Measurements from ENCODE around the gene POLD3.

Gene POLD3, protein sequence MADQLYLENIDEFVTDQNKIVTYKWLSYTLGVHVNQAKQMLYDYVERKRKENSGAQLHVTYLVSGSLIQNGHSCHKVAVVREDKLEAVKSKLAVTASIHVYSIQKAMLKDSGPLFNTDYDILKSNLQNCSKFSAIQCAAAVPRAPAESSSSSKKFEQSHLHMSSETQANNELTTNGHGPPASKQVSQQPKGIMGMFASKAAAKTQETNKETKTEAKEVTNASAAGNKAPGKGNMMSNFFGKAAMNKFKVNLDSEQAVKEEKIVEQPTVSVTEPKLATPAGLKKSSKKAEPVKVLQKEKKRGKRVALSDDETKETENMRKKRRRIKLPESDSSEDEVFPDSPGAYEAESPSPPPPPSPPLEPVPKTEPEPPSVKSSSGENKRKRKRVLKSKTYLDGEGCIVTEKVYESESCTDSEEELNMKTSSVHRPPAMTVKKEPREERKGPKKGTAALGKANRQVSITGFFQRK

DNA sequence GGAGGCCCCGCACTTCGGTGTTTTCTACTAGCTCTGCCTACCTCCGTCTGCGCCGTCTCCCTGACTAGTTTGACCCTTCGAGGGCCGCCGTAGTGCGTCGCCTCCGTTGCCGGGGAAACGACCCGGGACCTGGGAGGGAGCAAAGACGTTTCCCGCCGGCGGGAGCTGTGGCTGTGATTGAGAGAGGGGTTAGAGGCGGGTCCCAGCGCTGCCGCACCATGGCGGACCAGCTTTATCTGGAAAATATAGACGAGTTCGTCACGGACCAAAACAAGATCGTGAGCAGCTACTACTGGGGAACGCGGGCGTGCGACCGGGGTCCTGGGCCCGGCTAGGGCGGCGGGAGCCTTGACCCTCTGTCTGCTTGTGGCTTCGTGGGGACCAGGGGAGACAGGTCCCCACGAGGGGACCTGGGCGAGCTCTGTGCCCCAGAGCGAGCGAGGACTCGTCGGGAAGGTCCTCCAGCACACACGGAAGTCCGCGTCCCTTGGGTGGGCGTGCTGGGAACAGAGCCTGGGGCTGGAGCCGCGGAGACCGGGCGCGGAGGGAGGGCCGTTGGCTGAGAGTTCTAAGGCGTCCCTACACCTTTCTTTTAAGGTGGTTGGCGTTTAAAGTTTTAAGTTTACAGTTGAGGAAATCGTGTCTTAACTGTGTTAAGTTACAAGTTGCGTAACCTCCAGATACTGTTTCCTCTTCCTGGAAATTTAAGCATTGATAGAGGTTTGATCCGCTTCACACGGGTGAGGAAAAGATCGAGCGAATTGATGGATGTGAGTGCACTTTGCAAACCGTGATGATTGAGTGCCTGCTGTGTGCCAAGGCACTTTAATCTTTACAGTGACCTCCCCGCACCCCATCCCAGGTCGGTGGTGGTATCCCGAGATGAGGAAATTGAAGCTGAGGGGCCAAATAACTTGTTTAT is at the start of gene POLD3:
POLD3 (plus strand) TSS at position 142 of the 922 bp plus-strand sequence; CDS start at position 219, 77 bp downstream.
- DNase-seq (ENCODE audit: low read depth in 1 of 2, low spot score in 1 of 2), result peak; percentile 87 to 88

DNA sequence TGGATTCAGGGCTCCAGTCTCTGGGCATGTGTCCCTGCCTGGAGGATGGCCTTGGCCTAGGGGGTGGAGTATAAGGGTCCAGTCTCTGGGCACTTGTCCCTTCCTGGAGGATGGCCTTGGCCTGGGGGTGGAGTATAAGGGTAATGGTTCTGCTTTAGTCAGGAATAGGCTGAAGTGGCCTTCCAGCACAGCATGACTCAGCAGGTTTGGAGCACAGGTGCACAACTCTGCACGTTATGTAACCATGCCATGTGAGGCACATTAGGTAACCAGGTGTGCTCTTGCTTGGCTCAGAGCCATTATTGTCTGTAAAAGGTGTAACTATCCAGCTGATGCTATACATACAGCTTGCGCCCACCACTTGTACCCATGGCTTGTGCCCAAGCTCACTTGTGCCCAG is 48.4 kb upstream of the POLD3 start:
- no peak for DNase-seq (ENCODE audit: low read depth in 1 of 2, low spot score in 1 of 2)

DNA sequence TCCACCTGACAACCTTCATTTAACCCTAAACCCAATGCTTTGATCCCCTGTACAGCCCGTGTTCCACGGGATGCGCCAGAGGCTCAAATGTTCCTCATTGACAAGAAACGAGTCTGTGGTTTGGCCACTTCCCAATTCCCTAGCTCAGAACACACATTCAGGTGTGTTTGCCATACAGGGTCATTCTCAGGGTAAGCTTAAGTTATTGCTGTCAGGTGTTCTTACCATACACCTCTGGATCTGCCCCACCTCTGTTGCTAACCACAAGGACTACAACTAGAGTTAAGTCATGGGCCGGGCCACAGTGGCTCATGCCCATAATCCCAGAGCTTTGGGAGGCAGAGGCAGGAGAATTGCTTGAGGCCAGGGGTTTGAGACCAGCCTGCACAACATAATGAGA is 45.6 kb upstream of the POLD3 start:
- DNase-seq (ENCODE audit: low read depth in 1 of 2, low spot score in 1 of 2), result no peak

DNA sequence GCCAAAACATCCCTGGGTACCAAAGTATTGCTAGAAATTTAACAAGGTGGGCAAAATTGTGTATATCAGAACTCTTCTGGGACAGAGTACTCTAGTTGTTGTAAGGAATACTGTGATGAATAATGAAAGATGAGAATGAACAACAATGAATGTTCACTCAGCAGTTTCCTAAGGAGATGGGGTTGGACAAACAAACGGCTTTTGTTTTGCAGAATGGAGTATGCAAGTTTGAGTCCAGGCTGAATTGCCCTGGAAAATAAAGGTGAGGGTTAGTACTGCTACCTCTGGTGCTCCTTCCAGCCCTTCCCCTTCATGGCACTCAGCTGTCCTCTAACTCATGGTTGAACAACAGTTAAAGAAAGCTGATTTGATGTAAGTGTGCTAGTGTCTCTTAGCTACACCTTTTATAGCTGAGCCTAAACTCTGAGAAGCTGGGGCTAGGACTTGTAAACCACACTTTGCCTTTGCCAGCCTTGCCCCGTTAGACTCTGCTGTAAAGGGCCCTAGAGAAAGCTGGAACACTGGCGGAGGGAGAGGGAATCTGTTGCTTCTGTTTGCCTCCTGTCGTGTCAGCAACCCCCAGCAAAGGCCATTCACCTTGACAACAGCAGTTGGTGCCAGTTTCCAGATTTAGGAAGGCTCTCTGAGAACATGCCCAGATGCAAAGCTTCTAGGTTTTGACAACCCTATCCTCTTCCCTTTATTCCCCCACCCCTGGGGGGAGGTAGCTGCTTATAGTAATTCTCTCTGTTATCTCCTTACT is 41.2 kb upstream of the POLD3 start:
- DNase-seq (ENCODE audit: low read depth in 1 of 2, low spot score in 1 of 2), result no peak

DNA sequence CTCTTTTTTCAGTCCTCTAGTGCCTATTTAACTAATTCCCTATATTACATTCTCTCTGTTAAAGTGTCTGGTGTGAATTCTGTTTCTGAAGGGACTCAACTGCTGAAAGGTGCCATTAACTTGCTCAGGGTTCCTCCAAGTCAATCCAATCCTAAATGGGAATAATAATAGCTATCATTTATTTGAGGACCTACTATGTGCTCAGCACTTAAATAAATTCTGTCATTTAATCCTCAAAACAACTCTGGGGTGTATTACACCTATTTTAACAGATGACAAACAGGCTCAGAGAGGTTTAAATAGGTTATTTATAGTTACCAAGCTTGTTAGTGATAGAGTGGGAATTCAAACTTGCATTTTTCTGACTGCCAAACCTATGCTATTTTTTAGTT is 40.6 kb upstream of the POLD3 start:
- DNase-seq (ENCODE audit: low read depth in 1 of 2, low spot score in 1 of 2), result no peak

DNA sequence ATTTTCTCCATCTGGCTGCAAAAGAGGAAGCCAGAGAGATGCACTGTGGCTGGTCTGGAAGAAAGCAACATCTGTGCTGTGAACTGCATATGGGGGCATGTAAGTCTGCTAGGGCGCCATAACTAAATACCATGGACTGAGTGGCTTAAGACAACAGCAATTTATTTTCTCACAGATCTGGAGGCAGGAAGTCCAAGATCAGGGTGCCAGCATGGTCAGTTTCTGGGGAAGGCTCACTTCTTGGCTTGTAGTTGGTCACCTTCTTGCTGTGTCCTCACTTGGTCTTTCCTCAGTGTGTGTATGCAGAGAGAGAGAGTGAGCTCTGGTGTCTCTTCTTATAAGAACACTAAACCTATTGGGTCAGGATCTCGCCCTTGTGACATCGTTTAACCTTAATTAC is 34.9 kb upstream of the POLD3 start:
- no peak for DNase-seq (ENCODE audit: low read depth in 1 of 2, low spot score in 1 of 2)

DNA sequence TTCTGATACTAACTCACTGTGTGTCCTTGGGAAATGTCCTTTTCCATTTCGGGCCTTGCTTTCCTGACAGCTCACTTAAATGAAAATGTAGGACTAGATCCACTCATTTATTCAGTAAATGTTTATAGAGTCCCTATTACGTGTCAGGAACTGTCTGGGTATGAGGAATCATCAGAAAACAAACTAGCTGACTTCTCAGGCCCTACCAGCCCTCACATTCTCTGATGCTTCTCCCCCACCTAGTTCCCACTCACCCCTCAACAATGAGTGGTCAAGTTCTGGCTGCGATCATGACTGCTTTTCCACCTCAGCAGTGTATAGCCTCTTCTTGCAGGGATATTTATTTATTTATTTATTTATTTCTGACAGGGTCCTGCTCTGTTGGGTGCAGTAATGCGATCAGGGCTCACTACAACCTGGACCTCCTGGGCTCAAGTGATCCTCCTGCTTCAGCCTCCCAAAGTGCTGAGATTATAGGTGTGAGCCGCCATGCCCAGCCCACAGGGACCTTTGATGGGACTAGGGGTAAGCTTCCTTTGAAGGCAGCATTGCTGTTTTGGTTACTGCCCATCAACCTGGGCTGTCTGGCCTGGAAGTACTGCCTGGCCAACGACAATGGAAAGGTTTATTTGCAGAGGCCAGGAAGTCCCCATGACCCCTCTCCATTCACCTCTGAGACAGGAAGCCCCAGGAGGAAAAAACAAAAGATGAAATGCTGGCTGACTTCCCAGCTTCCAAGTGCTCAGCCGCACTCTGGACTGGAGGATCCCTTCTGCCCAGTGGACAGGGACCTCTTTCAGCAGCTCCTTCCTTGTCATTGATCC is 33.1 kb upstream of the POLD3 start:
- no peak for DNase-seq (ENCODE audit: low read depth in 1 of 2, low spot score in 1 of 2)

DNA sequence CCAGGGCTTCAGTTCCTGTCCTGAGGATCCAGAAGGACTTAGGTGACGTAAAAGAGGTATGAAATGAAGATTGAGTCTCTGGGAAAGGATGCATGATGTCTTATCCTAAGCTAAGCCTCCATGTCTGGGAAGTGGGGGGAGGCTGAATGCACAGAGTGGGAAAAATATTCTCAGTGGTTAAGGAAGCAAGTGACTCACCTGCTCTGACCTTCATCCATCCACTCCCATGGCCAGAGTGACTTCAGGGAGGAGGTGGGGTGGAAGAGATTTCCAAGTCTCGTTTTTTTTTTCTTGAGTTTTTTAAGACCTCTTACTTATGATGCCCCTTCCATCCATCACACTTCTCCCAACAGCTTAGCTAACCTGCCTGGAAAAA is 32.5 kb upstream of the POLD3 start:
- no peak for DNase-seq (ENCODE audit: low read depth in 1 of 2, low spot score in 1 of 2)

DNA sequence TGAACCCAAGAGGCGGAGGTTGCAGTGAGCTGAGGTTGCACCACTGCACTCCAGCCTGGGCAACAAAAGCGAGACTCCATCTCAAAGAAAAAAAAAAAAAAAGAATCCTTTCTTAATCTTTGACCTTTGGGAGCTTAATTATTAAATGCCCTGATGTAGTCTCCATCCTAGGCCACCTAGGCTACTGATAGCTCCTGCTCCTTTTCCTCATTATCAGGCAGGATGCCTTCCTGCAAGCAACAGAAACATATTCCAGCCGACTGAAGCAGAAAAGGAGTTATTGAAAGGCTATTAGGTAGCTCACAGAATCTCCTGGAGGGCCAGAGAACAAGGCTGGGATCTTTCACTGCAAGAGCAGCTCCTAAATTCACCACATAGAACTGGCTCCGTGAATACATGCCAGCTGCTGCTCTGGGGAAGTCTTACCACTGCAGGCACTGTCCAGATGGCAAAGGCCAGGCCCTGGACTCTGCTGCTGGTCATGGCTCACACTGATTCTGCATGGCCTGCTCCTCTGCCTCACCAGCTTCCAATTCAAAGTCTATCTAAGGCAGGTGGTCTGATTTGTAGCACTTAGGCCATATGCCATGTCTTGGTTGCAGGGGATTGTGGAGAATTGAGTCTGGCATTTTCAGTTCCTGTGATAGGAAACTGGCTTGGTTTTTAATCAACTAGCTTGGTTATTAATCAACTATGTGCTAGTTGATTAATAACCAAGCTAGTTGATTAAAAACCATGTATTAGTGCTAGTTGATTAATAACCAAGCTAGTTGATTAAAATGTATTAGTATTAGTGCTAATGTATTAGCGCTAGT is 26.0 kb upstream of the POLD3 start:
- DNase-seq (ENCODE audit: low read depth in 1 of 2, low spot score in 1 of 2), result no peak

DNA sequence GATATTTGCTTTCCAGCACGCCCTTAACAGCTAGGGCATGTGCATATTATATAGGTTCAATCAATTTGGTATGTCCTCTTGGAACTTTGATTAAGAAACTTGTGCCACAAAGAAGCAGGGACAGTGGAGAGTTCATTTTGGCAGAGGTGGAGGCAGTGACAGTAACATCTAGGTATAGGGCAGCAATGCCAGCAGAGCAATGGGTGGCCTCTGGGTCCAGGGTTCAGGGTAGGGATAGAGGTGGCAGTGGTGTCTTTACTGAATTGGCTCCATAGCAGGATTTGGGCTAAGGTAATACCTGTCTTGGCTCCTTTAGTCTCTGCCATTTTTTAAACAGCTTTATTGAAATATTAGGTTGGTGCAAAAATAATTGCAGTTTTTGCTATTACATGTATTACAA is 24.4 kb upstream of the POLD3 start:
- DNase-seq (ENCODE audit: low read depth in 1 of 2, low spot score in 1 of 2), result no peak

DNA sequence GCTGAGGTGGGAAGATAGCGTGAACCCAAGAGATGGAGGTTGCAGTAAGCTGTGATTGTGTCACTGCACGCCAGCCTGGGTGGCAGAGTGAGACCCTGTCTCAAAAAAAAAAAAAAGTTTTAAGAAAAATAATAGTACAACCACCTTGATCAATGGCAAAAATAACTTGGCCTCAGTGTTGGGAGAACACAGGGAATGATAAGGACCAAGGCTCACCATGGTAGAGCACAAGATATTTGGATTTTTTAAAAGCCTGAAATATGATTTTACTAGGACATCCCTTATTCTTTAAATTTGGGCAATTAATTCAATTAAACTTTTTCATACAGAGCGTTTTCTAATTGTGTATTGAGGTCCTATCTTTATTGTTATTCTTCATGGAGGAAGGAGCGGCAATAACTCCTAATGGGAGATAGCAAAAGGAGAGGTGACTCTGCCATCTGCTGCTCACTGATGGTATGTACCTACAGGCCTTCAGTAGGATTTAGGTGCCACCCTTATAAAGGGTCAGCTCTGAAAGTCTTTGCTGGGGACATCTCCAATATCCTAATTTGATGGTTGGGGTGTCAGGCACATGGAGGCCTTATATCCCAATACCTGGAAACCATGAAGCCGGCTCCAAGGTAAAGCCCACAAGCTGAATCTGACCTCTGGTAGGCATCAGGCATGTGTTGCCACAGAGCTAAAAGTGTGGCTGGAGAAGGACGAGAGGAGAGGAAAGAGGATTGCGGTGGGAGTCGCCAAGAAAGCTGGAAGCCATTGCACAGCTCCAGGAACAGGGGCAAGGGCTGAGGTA is 21.9 kb upstream of the POLD3 start:
- DNase-seq (ENCODE audit: low read depth in 1 of 2, low spot score in 1 of 2), result no peak

DNA sequence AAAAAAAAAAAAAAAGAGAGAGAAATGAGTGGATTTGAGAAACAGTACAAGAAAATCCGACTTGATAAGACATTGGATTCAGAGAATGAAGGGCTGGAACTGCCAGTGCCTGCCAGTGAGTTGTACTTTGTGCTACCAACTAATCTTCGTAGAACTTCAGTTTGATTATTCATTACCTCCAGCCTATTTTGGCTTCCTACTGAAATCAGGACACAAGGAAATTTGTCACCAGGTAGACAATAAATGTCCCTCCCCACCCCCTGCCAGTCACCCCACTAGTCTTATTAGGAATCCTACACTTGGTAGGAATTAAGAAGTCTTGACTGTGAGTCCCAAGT is 21.4 kb upstream of the POLD3 start:
- DNase-seq (ENCODE audit: low read depth in 1 of 2, low spot score in 1 of 2), result no peak

DNA sequence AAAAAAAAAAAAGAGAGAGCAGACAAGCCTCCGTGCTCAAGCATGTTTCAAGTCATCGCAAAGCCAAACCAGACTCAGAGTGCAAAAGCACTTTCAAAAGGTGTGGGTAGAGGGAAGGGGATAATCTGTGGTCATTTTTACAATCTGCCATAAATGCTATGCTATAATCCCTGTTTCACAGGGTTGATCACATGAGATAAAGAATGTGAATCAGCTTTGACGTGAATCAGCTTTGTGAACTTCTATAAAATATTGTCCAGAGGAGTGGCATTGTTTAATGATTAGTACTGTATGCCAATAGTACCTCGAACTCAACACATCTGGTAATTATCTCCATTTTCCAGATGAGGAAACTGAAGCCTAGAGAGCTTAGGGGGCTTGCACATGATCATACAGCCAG is 20.0 kb upstream of the POLD3 start:
- DNase-seq (ENCODE audit: low read depth in 1 of 2, low spot score in 1 of 2), result no peak

DNA sequence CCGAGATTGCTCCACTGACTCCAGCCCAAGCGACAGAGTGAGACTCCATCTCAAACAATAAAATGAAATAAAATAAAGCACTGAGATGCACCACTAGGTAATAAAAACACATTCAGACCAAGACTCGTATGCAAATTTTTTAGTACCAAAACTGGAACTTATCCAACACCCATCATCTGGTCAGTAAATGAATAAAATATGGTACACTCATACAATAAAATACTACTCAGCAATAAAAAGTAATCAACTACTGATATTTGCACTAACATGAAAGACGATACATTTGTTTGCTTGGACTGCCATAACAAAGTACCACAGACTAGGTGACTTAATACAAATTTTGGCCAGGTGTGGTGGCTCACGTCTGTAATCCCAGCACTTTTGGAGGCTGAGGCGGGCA is 17.8 kb upstream of the POLD3 start:
- DNase-seq (ENCODE audit: low read depth in 1 of 2, low spot score in 1 of 2), result no peak

DNA sequence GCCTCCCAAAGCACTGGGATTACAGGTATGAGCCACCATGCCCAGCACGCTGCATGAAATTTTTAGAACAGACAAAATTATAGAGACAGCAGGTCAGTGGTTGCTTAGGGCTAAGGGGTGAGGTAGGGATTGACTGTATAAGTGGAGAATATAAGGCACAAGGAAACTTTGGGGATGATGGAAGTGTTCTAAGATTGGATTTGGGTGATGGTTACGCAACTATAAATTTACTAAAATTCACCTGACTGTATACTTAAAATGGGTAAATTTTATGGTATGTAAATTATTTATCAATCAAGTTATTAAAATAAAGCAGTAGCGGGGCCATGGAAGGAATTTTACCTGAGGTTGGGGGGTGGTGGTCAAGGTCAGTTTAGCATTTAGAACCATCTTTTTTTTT is 16.4 kb upstream of the POLD3 start:
- DNase-seq (ENCODE audit: low read depth in 1 of 2, low spot score in 1 of 2), result no peak

DNA sequence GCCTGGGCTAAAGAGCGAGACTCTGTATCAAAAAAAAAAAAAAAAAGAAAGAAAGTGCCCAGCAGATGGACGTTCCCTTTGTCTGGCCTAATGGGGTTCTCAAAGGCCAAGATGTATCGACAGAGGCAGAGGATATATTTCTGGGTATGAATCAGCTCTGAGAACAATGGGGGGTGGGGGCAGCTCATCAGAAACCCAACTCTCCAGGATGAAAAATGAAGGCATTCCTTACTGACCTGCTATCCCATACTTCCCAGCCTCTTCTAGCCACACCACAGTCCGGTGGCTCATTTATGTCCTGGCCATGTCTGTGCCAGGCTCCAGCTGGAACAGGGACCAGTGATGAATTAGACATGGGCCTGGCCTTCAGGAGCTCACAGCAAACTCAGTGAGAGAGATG is 15.2 kb upstream of the POLD3 start:
- no peak for DNase-seq (ENCODE audit: low read depth in 1 of 2, low spot score in 1 of 2)

DNA sequence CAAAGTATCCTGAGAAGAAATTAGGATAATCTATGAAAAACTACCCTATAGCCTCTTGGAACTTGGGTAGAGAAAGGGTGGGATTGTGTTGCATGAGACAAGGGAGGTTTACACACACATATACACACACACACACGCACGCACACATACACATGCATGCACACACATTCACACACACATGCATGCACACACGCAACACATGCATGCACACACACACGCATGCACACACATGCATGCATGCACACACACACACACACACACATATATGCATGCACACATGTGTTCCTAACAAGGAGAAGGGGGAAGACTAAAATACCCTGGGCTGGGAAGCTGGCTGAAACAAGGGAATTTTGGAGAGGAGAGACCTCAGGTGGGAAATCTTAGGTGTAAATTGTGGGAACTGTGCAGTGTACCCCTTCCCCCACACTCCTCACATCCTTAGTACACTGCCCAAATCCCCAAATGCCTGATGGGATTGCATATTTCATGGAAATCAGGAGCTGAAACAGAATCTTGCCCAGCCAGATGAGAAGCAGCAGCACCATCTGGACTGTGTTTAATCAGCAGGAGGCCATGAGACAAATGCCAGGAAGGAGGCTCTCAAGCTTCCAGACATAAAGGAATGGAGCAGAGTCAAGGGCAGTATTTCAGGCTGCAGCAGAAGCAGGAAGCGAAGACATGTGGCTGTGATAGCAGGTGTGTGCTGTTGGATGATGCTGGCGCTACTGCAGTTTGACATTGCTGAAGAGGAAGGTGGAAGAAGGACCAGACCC is 14.6 kb upstream of the POLD3 start:
- no peak for DNase-seq (ENCODE audit: low read depth in 1 of 2, low spot score in 1 of 2)

DNA sequence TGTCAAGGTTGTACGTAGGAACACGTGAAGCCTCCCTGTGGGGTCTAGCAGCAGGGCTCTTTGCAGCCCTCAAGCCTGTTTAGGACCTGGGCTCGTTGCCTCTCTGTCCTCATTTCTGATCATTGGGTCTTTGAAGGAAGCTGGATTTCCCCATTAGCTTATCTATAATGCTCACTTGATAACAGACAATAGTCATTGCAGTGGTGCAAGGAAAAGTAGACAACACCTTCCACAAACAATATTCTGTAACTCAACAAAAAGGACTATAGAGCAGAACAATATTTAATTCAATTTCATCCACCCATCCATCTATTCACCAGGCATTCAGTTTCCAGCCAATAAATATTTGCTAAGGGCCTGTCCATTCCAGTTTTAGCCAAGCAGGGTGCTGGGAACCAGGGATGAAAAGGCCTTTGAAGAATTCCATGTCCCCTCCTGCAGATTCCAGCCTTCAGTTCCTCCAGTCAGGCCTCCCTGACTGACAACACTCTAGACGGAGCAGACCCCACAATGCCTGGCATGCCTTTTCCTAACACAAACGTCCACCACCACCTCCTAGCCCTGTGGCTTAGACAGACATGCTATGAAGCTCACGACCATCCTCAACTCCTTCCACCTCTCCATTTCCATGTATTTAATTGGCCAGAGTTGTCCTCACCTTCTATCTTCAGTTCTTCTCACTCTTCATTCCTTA is 12.7 kb upstream of the POLD3 start:
- DNase-seq (ENCODE audit: low read depth in 1 of 2, low spot score in 1 of 2), result no peak
